Smooth muscle cell (in vitro differentiated cells): Measurements from ENCODE around the gene AGAP9. TPM values are rescaled to one million over a fixed set of nuclear protein-coding genes. Genes with fewer than 3 reads are reported as not detected.

Source experiments
- DNase-seq: peaks from one replicate; lab custom pipeline; 2025; ENCODE audit not compliant: unreplicated experiment; lab: John Stamatoyannopoulos, UW
- H2AFZ ChIP-seq: fragments of 200-600 bp; sonication (generic); 2 replicates; pipeline ENCODE4 v1.6.0; 2016; ENCODE audit warnings: antibody characterized with exemption, low read depth, mild to moderate bottlenecking
- H3F3A ChIP-seq: fragments of 200-600 bp; sonication (generic); 2 replicates; pipeline ENCODE4 v1.6.0; 2017; ENCODE audit warnings: antibody characterized with exemption, low read depth
- H3K27ac ChIP-seq: fragments of 200-600 bp; sonication (generic); 2 replicates; pipeline ENCODE4 v1.5.1; 2016; ENCODE audit warnings: low read depth, mild to moderate bottlenecking
- H3K27me3 ChIP-seq: fragments of 200-600 bp; sonication (generic); 2 replicates; pipeline ENCODE4 v1.6.1; 2016; ENCODE audit warnings: low read depth, mild to moderate bottlenecking
- H3K36me3 ChIP-seq: fragments of 200-600 bp; sonication (generic); 2 replicates; pipeline ENCODE4 v1.5.1; 2016; ENCODE audit warnings: low read depth
- H3K4me1 ChIP-seq: fragments of 200-600 bp; sonication (generic); 2 replicates; pipeline ENCODE4 v1.5.1; 2016; ENCODE audit warnings: low read depth
- H3K4me2 ChIP-seq: fragments of 200-600 bp; sonication (generic); 2 replicates; pipeline ENCODE4 v1.6.0; 2016; ENCODE audit warnings: mild to moderate bottlenecking
- H3K4me3 ChIP-seq: fragments of 200-600 bp; sonication (generic); 2 replicates; pipeline ENCODE4 v1.5.1; 2016; ENCODE audit warnings: mild to moderate bottlenecking
- H3K79me2 ChIP-seq: fragments of 200-600 bp; sonication (generic); 2 replicates; pipeline ENCODE4 v1.6.0; 2016; ENCODE audit warnings: low read depth, mild to moderate bottlenecking
- H3K9ac ChIP-seq: fragments of 200-600 bp; sonication (generic); 2 replicates; pipeline ENCODE4 v1.6.0; 2016; ENCODE audit warnings: low read depth
- H3K9me3 ChIP-seq: fragments of 200-600 bp; sonication (generic); replicated peaks from 2 replicates; pipeline ENCODE4 v1.5.1; 2016; ENCODE audit warnings: low read depth
- H4K20me1 ChIP-seq: fragments of 200-600 bp; sonication (generic); 2 replicates; pipeline ENCODE4 v1.6.0; 2016; ENCODE audit warnings: low read depth
- WGBS: methylation state at CpG from one replicate; pipeline ENCODE4 v1.1.7; 2016; ENCODE audit warnings: low lambda C conversion rate; 5-methylcytosine and 5-hydroxymethylcytosine counted together
- polyA plus RNA-seq: library from polyadenylated mRNA; unstranded; fragments of >200 nt; fragmentation: Nextera tagmentation; extraction: Ambion mirVana; gene quantifications from 2 replicates; pipeline ENCODE4 v1.2.1, GENCODE V29; 2016
- total RNA-seq: library from RNA; depleted of rRNA; stranded (reverse); fragments of >200 nt; gene quantifications from 2 replicates; pipeline ENCODE4 v1.2.3, GENCODE V29; 2014
- TF ChIP-seq, protein P1 (sequence below): fragments of 200-600 bp; sonication (generic); IDR thresholded peaks from 2 replicates; pipeline ENCODE4 v1.5.1; 2017; ENCODE audit warnings: borderline replicate concordance, mild to moderate bottlenecking, antibody characterized with exemption; ENCODE audit not compliant: insufficient read depth, poor library complexity, severe bottlenecking

The AGAP9 gene
- total and polyA plus RNA-seq, 2 experiments from 2014 or later: 2.6 to 5.3 TPM

DNA sequence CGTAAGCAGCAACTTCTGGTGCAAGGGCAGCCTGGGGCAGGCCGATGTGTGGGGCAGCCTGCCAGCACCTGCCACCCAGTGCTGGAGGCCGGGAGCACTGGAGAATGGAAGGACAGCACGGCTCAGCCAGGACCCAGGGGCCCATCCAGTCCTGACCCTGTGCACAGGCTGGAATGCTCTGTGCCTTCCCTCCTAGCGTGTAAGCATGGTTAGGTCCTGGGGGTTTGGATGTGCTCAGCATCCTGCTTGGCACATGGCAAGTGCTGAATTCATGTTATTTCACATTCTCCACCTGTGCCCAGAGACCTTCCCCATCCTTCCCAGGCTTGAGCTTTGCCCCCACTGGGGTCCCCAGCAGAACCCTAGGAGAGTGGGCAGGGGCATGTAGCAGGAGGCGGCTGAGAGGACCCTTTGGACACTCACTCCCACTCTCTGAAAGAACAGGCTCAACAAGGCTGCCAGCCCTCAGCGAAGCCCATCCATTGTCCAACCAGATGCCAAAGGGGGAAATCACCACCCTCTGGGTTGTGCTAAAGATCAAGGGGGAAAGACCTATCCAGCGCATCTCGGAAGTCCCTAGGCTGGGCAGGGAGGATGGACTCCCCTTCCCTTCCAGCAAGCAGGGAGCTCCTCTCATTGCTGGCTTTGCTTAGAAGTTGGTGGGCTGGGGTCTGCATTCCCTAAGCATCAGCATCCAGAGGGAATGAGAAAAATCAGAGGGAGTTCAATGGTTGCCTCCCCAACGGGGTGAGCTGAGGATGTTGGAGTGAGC is 69.2 kb downstream of the AGAP9 start:
- no peak for DNase-seq
- no peak overlapping the region for H3K4me2 ChIP-seq
- no peak overlapping the region for H3K9ac ChIP-seq
- no peaks in the 10 kb centered on the region for H3K4me1 ChIP-seq
- H3K79me2 ChIP-seq: no peaks in the 10 kb centered on the region
- TF ChIP-seq, protein P1, sequence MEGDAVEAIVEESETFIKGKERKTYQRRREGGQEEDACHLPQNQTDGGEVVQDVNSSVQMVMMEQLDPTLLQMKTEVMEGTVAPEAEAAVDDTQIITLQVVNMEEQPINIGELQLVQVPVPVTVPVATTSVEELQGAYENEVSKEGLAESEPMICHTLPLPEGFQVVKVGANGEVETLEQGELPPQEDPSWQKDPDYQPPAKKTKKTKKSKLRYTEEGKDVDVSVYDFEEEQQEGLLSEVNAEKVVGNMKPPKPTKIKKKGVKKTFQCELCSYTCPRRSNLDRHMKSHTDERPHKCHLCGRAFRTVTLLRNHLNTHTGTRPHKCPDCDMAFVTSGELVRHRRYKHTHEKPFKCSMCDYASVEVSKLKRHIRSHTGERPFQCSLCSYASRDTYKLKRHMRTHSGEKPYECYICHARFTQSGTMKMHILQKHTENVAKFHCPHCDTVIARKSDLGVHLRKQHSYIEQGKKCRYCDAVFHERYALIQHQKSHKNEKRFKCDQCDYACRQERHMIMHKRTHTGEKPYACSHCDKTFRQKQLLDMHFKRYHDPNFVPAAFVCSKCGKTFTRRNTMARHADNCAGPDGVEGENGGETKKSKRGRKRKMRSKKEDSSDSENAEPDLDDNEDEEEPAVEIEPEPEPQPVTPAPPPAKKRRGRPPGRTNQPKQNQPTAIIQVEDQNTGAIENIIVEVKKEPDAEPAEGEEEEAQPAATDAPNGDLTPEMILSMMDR: no peak
- no peaks in the 10 kb centered on the region for H3K36me3 ChIP-seq
- no peaks in the 10 kb centered on the region for H3F3A ChIP-seq
- no peak overlapping the region for H3K4me3 ChIP-seq
- H2AFZ ChIP-seq: no peak overlapping the region
- no peak overlapping the region for H3K27ac ChIP-seq
- WGBS: 92% methylated on average over 10 of the region's 10 CpGs
- no peaks in the 10 kb centered on the region for H4K20me1 ChIP-seq
- H3K27me3 ChIP-seq: no peaks in the 10 kb centered on the region
- no peaks in the 10 kb centered on the region for H3K9me3 ChIP-seq

DNA sequence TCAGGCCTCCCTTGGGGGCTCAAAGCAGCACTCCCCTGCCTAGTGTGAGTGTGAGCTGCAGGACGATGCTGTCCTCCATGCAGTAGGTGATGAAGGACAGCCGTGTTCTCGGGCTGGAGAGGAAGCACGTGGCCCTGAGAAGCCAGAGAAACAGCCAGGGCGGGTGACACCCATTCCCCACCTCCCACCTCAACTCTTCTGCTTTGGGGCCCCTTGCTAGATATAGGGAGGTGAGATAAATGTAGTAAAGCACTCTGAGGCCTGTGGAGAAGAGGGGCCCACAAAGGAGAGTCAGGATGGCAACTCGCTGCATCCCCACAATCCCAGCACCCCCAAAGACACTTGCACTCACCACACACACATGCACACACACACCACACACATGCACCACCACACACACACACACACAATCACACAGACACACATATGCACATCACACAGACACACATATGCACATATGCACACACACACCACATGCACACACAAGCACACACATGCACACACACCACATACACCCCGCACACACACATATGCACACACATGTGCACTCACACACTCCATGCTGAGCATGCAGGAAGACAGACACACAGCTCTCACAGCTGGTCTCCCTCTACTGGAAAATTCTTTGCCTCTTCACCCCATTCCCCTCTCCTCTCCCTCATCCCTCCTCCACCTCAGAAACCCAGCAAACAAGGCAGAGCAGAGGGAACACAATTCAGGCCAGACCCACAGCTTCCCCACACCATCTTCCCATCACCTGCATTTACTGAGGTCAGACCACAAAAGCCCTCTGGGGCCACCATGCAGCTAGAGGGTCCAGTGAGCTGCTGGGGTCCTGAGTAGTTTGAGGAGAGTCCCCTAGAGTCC is 70.1 kb downstream of the AGAP9 start:
- Histone ChIP-seq H3K79me2 (no peaks in the 10 kb centered on the region), H3K9me3 (no peaks in the 10 kb centered on the region), H3K36me3 (no peaks in the 10 kb centered on the region), H4K20me1 (no peaks in the 10 kb centered on the region), H3K27ac (no peak overlapping the region), H3K4me2 (no peak overlapping the region), H3K4me3 (no peak overlapping the region), H3K4me1 (no peaks in the 10 kb centered on the region), H2AFZ (no peak overlapping the region), H3K9ac (no peak overlapping the region), H3K27me3 (no peaks in the 10 kb centered on the region), H3F3A (no peaks in the 10 kb centered on the region)
- 95% methylated on average over 6 of the region's 7 CpGs for WGBS
- TF ChIP-seq, protein P1: no peak
- no peak for DNase-seq

DNA sequence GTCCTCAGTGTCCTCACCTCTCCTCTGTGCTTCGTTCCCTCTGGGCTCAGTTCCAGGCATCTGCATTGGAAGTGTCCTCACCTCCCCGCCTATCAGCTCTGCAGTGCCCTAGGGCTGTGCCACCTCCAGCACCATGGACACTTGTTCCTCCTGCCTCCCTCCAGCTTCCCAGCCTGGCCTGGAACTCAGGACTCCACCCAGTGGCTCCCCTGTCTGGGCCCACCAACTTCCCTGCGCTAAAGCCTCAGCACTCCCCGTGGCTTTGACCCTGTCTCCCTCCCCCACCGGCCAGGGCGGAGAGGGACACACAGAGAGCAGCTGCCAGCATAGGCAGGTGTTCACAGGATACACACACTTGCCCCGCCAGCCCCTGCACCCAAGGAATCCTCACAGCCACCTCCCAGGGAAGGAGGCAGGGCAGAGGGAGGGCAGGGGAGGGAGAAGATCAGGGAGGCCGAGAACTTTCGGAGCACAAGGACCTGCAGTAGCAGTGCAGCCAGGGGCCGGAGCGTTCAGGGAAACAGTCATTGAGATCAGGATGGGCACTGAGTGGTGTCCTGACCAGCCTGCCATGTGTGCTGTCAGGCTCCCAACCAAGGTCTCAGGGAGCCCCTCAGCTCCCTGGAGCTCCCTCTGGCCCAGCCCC is 70.8 kb downstream of the AGAP9 start:
- Histone ChIP-seq H3K79me2 (no peaks in the 10 kb centered on the region), H3K9ac (no peak overlapping the region), H4K20me1 (no peaks in the 10 kb centered on the region), H3K27me3 (no peaks in the 10 kb centered on the region), H3K27ac (no peak overlapping the region), H3K9me3 (no peaks in the 10 kb centered on the region), H3K4me1 (no peaks in the 10 kb centered on the region), H3K36me3 (no peaks in the 10 kb centered on the region), H3K4me2 (no peak overlapping the region), H3F3A (no peaks in the 10 kb centered on the region), H3K4me3 (no peak overlapping the region), H2AFZ (no peak overlapping the region)
- 76% methylated on average over 11 of the region's 11 CpGs for WGBS
- DNase-seq: no peak
- TF ChIP-seq, protein P1: no peak
